K562 (cell line): ENCODE results near the gene CAMSAP3. TPM values are rescaled to one million over a fixed set of nuclear protein-coding genes. Genes with fewer than 3 reads are reported as not detected.

ENCODE experiments used
- ATAC-seq: fragments of 200-7000 bp; cut with Tn5 transposase; 3 replicates; pipeline ENCODE4 v1.9.1; 2020; ENCODE audit warnings: moderate library complexity
- BruUV-seq: library from RNA; stranded (reverse); fragments of 400-500 nt; replicated peaks from 2 replicates; lab custom pipeline; 2021; lab: Mats Ljungman, UMichigan
- CTCF ChIA-PET: fragments of 300-600 bp; formaldehyde crosslinking; extraction: SDS; loops from one replicate; lab custom pipeline; 2021; ENCODE audit warnings: low intra/inter-chr PET ratio; lab: Yijun Ruan, JAX
- POLR2A ChIA-PET: fragments of 300-600, 350-650 bp; sonication (Branson Sonifier 250); formaldehyde crosslinking; extraction: SDS; loops from one replicate; lab custom pipeline; 2021; ENCODE audit warnings: antibody characterized with exemption, inconsistent platforms; lab: Yijun Ruan, JAX
- DNase-seq, 4 experiments: peaks; one replicate each; pipeline versions ENCODE4 v3.0.0 to v3.0.0-alpha.2; 2011 to 2018; ENCODE audit warnings: low spot score in 3 of 4, mixed read lengths in 3 of 4; ENCODE audit errors: extremely low read depth in 1 of 4
- FAIRE-seq: peaks from 2 replicates; lab custom pipeline; 2011; peaks lifted over from hg19 to GRCh38; lab: Jason Lieb, UNC
- H2AFZ ChIP-seq: 2 replicates; pipeline ENCODE4 v1.6.0; 2011; ENCODE audit warnings: low read depth, low read length, control low read depth, inconsistent platforms
- H3K27ac ChIP-seq: fragments of 200-600 bp; 3 replicates; pipeline ENCODE4 v1.8.0; 2011; ENCODE audit warnings: low read depth, mild to moderate bottlenecking, control low read depth, inconsistent platforms, low read length, moderate library complexity, mixed read lengths; ENCODE audit errors: extremely low read depth
- H3K27me3 ChIP-seq, 2 experiments: fragments of 300-600 bp in 1 of 2; 2 replicates in 1 of 2; 3 replicates in 1 of 2; pipeline versions ENCODE4 v1.6.0 to v1.8.0; 2011; ENCODE audit warnings: inconsistent platforms in 2 of 2, low read length in 2 of 2, mild to moderate bottlenecking in 1 of 2, mixed read lengths in 1 of 2, moderate library complexity in 1 of 2; ENCODE audit not compliant: control insufficient read depth in 2 of 2, insufficient read depth in 2 of 2
- H3K36me3 ChIP-seq: fragments of 300-600 bp; 3 replicates; pipeline ENCODE4 v1.8.0; 2011; ENCODE audit warnings: mild to moderate bottlenecking, low read length, inconsistent platforms; ENCODE audit not compliant: control insufficient read depth, insufficient read depth
- H3K4me1 ChIP-seq, 2 experiments: fragments of 200-600 bp in 1 of 2; replicated peaks in 1 of 2; 2 replicates in 1 of 2; 3 replicates in 1 of 2; pipeline versions ENCODE4 v1.5.1 to v1.8.0; 2011; ENCODE audit warnings: inconsistent platforms in 2 of 2, low read length in 2 of 2, mild to moderate bottlenecking in 1 of 2, mixed read lengths in 1 of 2, moderate library complexity in 1 of 2; ENCODE audit not compliant: control insufficient read depth in 2 of 2, insufficient read depth in 2 of 2
- H3K4me2 ChIP-seq: 2 replicates; pipeline ENCODE4 v1.6.1; 2011; ENCODE audit warnings: low read length, control low read depth, inconsistent platforms, mixed read lengths; ENCODE audit not compliant: insufficient read depth
- H3K4me3 ChIP-seq: fragments of 200-600 bp; sonication (generic), shearing (Covaris generic); 2 replicates; pipeline ENCODE4 v1.5.1; 2016; ENCODE audit warnings: control low read depth, inconsistent platforms
- H3K79me2 ChIP-seq: fragments of 200-600 bp; 3 replicates; pipeline ENCODE4 v1.8.0; 2011; ENCODE audit warnings: low read length, inconsistent platforms; ENCODE audit not compliant: control insufficient read depth, insufficient read depth
- H3K9ac ChIP-seq, 2 experiments: 2 replicates each; pipeline versions ENCODE4 v1.6.0 to v1.6.1; 2011; ENCODE audit warnings: low read depth in 2 of 2, low read length in 2 of 2, control low read depth in 1 of 2, inconsistent platforms in 1 of 2, mild to moderate bottlenecking in 1 of 2, mixed read lengths in 1 of 2; ENCODE audit not compliant: insufficient read depth in 1 of 2
- H3K9me1 ChIP-seq: one replicate; pipeline ENCODE4 v1.6.0; 2011; ENCODE audit warnings: inconsistent platforms, mild to moderate bottlenecking, low read length, moderate library complexity; ENCODE audit not compliant: control insufficient read depth, insufficient read depth
- H3K9me3 ChIP-seq: replicated peaks from 2 replicates; pipeline ENCODE4 v1.5.1; 2011; ENCODE audit warnings: low read depth, low read length, inconsistent platforms; ENCODE audit not compliant: control insufficient read depth, insufficient read depth
- H4K20me1 ChIP-seq: replicated peaks from 2 replicates; pipeline ENCODE4 v1.6.1; 2011; ENCODE audit warnings: low read length, inconsistent platforms, mixed read lengths; ENCODE audit not compliant: control insufficient read depth, insufficient read depth
- ARID1B ChIP-seq: fragments of 450-650 bp; IDR thresholded peaks from 2 replicates; pipeline ENCODE4 v1.6.1; 2016; ENCODE audit warnings: antibody characterized with exemption, mild to moderate bottlenecking, inconsistent platforms
- BRD4 ChIP-seq: fragments of 200-600 bp; sonication (generic); IDR thresholded peaks from 2 replicates; pipeline ENCODE4 v1.6.1; 2017; ENCODE audit warnings: inconsistent platforms
- CBFA2T2 ChIP-seq: fragments of 450-650 bp; conservative IDR thresholded peaks from 2 replicates; pipeline ENCODE4 v1.6.1; 2017; ENCODE audit warnings: mild to moderate bottlenecking
- CBFA2T3 ChIP-seq: fragments of 450-650 bp; IDR thresholded peaks from 2 replicates; pipeline ENCODE4 v1.6.1; 2017
- DPF2 ChIP-seq: fragments of 450-650 bp; IDR thresholded peaks from 2 replicates; pipeline ENCODE4 v1.6.1; 2016
- EGR1 ChIP-seq: fragments of 450-650 bp; conservative IDR thresholded peaks from 2 replicates; pipeline ENCODE4 v1.6.1; 2017; ENCODE audit warnings: mild to moderate bottlenecking
- EHMT2 ChIP-seq: fragments of 450-650 bp; IDR thresholded peaks from 2 replicates; pipeline ENCODE4 v1.6.1; 2018; ENCODE audit warnings: antibody characterized with exemption
- HDAC1 ChIP-seq, 2 experiments: fragments of 450-650 bp; IDR thresholded peaks; 2 replicates each; pipeline ENCODE4 v1.6.1; 2016 to 2017; ENCODE audit warnings: inconsistent platforms in 1 of 2, mild to moderate bottlenecking in 1 of 2, moderate library complexity in 1 of 2
- MYNN ChIP-seq, 2 experiments: sonication (generic); formaldehyde crosslinking in 1 of 2; IDR thresholded peaks; 2 replicates each; pipeline versions ENCODE4 v1.5.0 to v1.6.1; 2016 to 2020; ENCODE audit warnings: antibody characterized with exemption in 1 of 2, missing genetic modification reagents in 1 of 2
- PPARD ChIP-seq: fragments of 250-450 bp; sonication (Bioruptor Pico); IDR thresholded peaks from 2 replicates; pipeline ENCODE4 v1.8.0; 2022; ENCODE audit warnings: inconsistent platforms, mild to moderate bottlenecking, moderate library complexity
- SMARCA4 ChIP-seq: fragments of 450-650 bp; IDR thresholded peaks from 2 replicates; pipeline ENCODE4 v1.6.1; 2016
- SOX6 ChIP-seq: fragments of 450-650 bp; IDR thresholded peaks from 2 replicates; pipeline ENCODE4 v1.6.1; 2014; ENCODE audit warnings: mild to moderate bottlenecking
- TAL1 ChIP-seq: fragments of 450-650 bp; IDR thresholded peaks from 2 replicates; pipeline ENCODE4 v1.6.1; 2016; ENCODE audit warnings: mild to moderate bottlenecking
- TCF3 ChIP-seq: sonication (generic); formaldehyde crosslinking; IDR thresholded peaks from 2 replicates; pipeline ENCODE4 v1.4.0; 2020; ENCODE audit warnings: mild to moderate bottlenecking, missing genetic modification reagents
- ZNF232 ChIP-seq: sonication (generic); formaldehyde crosslinking; IDR thresholded peaks from 2 replicates; pipeline ENCODE4 v1.8.0; 2022; ENCODE audit warnings: mild to moderate bottlenecking, missing genetic modification reagents
- ZNF324 ChIP-seq: fragments of 250-450 bp; sonication (Bioruptor Pico); IDR thresholded peaks from 2 replicates; pipeline ENCODE4 v1.4.0; 2020; ENCODE audit warnings: mild to moderate bottlenecking
- ZNF41 ChIP-seq: fragments of 250-450 bp; sonication (Bioruptor Pico); conservative IDR thresholded peaks from 2 replicates; pipeline ENCODE4 v1.4.0; 2020; ENCODE audit warnings: mild to moderate bottlenecking
- ZNF445 ChIP-seq: fragments of 250-450 bp; sonication (Bioruptor Pico); IDR thresholded peaks from 2 replicates; pipeline ENCODE4 v1.4.0; 2020; ENCODE audit warnings: low read depth, mild to moderate bottlenecking, moderate library complexity
- WGBS: fragments of 100-300 bp; shearing (Covaris generic); methylation state at CpG from one replicate; pipeline ENCODE4 v1.1.6; 2016; ENCODE audit warnings: low coverage, mixed read lengths; ENCODE audit not compliant: insufficient coverage; ENCODE audit errors: missing lambda C conversion rate; 5-methylcytosine and 5-hydroxymethylcytosine counted together
- in situ Hi-C: fragments of 300-500 bp; cut with MboI; formaldehyde crosslinking; loops from 4 replicates; pipeline ENCODE4 v1.15.0; 2018; ENCODE audit warnings: inconsistent platforms, mixed read lengths
- intact Hi-C: fragments of 100-400 bp; cut with micrococcal nuclease; formaldehyde crosslinking; loops from 2 replicates; pipeline ENCODE4 v1.14.2; 2022
- polyA plus RNA-seq, 8 experiments: library from polyadenylated mRNA; depleted of rRNA in 4 of 8; stranded (reverse) in 5 of 8; unstranded in 3 of 8; fragments of >200 nt; fragmentation: Nextera tagmentation in 2 of 8; fragmentation: Illumina TruSeq in 1 of 8; extraction: Ambion mirVana in 2 of 8; extraction: Trizol in 1 of 8; gene quantifications; 2 replicates each; pipeline versions ENCODE4 v1.2.1 to v1.2.3, GENCODE V29; 2011 to 2014; ENCODE audit warnings: inconsistent platforms in 1 of 8, missing spikeins in 1 of 8
- total RNA-seq, 7 experiments: library from RNA; depleted of rRNA in 6 of 7; stranded (reverse); fragments of >200 nt in 6 of 7; fragmentation: Illumina TruSeq in 2 of 7; extraction: Trizol in 2 of 7; gene quantifications; 2 replicates each; pipeline versions ENCODE4 v1.2.1 to v1.2.3, GENCODE V29; 2011 to 2021; ENCODE audit warnings: low replicate concordance in 1 of 7
- TF ChIP-seq, protein P1 (sequence below): fragments of 450-650 bp; IDR thresholded peaks from 2 replicates; pipeline ENCODE4 v1.6.1; 2017; ENCODE audit warnings: antibody characterized with exemption
- TF ChIP-seq, protein P2 (sequence below): fragments of 450-650 bp; IDR thresholded peaks from 2 replicates; pipeline ENCODE4 v1.6.1; 2016; ENCODE audit warnings: low read depth, mild to moderate bottlenecking, moderate library complexity

CAMSAP3 gene
- total and polyA plus RNA-seq, 9 of the 15 experiments (the other 6 are each of a cell fraction or from before 2014, with no cell fraction given), result 0.01 to 0.89 (median 0.22) TPM; not detected in 1

DNA sequence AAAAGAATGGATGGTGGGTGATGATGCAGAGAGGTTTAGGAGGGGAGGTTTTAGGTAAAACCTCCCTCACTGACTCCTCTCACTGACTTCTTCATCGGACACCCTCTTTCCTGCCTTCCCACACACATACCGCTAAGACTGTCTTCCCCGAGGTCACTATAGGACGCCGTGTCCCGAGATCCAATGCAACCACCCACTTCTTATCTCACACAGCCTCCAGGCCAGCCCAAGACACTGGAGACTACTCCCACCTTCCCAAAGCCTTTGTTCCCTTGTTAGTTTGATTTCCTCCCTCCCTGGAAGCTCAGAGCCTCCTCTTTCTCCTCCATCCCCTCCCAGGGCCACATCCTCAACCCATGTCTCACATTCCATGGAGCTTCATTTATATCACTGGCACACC lies 16.5 kb upstream of the CAMSAP3 start:
- intact Hi-C loops (no loop called here), in situ Hi-C loops (no loop called here)
- H3K79me2 ChIP-seq, result no peaks in the 10 kb centered on the region
- 0% methylated on average over 6 of the region's 6 CpGs for WGBS
- no peaks in the 10 kb centered on the region for H3K9me3 ChIP-seq
- ChIA-PET POLR2A (interaction anchor here (0.6 kb wide), 1 partner anchor 227 kb away, joined by 3 read pairs; no protein-coding TSS in a partner anchor), CTCF (no interaction called here)
- ATAC-seq (peak; percentile 85), FAIRE-seq (peak; percentile 29), DNase-seq (peak in 2 of 4 experiments; percentile 26 to 43)
- H3K27ac ChIP-seq, result no peak overlapping the region
- H3K4me3 ChIP-seq, result no peak overlapping the region
- H3K4me1 ChIP-seq, result peaks cover 3 to 8% of the 10 kb centered on the region in 2 experiments; a peak in 2 of 5 replicates
- no TSS peak for BruUV-seq
- H3K9me1 ChIP-seq, result no peaks in the 10 kb centered on the region
- H3K36me3 ChIP-seq, result no peaks in the 10 kb centered on the region
- H4K20me1 ChIP-seq, result no peaks in the 10 kb centered on the region
- H2AFZ ChIP-seq, result no peak overlapping the region
- H3K27me3 ChIP-seq, result peaks cover 6 to 40% of the 10 kb centered on the region in 2 experiments
- H3K9ac ChIP-seq, result peak overlapping the region in 1 of 2 experiments; percentile 68; a peak in 1 of 4 replicates
- H3K4me2 ChIP-seq, result peak overlapping the region; percentile 18; the same call in 1 of the 2 replicates
- TF ChIP-seq MYNN (IDR thresholded peaks at IDR 0.05), result no peak
- no peak for TF ChIP-seq MYNN (CRISPR knock-in tag; IDR thresholded peaks at IDR 0.05)
- TF ChIP-seq ZNF445 (CRISPR knock-in tag), result no peak
- no peak for TF ChIP-seq BRD4
- no peak for TF ChIP-seq ZNF41 (CRISPR knock-in tag)
- peak; percentile 22 for TF ChIP-seq EGR1
- TF ChIP-seq PPARD (CRISPR knock-in tag), result no peak
- peak; percentile 24; the same call in 1 of the 2 replicates for TF ChIP-seq DPF2
- TF ChIP-seq, protein P1, sequence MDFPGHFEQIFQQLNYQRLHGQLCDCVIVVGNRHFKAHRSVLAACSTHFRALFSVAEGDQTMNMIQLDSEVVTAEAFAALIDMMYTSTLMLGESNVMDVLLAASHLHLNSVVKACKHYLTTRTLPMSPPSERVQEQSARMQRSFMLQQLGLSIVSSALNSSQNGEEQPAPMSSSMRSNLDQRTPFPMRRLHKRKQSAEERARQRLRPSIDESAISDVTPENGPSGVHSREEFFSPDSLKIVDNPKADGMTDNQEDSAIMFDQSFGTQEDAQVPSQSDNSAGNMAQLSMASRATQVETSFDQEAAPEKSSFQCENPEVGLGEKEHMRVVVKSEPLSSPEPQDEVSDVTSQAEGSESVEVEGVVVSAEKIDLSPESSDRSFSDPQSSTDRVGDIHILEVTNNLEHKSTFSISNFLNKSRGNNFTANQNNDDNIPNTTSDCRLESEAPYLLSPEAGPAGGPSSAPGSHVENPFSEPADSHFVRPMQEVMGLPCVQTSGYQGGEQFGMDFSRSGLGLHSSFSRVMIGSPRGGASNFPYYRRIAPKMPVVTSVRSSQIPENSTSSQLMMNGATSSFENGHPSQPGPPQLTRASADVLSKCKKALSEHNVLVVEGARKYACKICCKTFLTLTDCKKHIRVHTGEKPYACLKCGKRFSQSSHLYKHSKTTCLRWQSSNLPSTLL, result no peak
- TF ChIP-seq ZNF232 (CRISPR knock-in tag), result no peak
- peak; percentile 74; the same call in 1 of the 2 replicates for TF ChIP-seq SOX6
- TF ChIP-seq ARID1B, result peak; percentile 58; the same call in 1 of the 2 replicates
- peak in 1 of 2 experiments; percentile 34; a peak in 2 of 4 replicates for TF ChIP-seq HDAC1 (IDR thresholded peaks at IDR 0.05)
- no peak; the same call in 1 of the 2 replicates for TF ChIP-seq CBFA2T2
- no peak for TF ChIP-seq ZNF324 (CRISPR knock-in tag)
- TF ChIP-seq, protein P2, sequence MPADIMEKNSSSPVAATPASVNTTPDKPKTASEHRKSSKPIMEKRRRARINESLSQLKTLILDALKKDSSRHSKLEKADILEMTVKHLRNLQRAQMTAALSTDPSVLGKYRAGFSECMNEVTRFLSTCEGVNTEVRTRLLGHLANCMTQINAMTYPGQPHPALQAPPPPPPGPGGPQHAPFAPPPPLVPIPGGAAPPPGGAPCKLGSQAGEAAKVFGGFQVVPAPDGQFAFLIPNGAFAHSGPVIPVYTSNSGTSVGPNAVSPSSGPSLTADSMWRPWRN, result no peak
- peak; percentile 40 for TF ChIP-seq TCF3 (CRISPR knock-in tag)
- 0 out of 2 replicates have a peak, but pooled peaks have one; percentile 44 for TF ChIP-seq EHMT2
- peak; percentile 26; the same call in 1 of the 2 replicates for TF ChIP-seq TAL1
- TF ChIP-seq CBFA2T3, result peak; percentile 55; the same call in 1 of the 2 replicates
- 0 out of 2 replicates have a peak, but pooled peaks have one; percentile 16 for TF ChIP-seq SMARCA4
